ENCODE data around the gene CTDSP2.
"Not testable (repeated sequence)": the region's sequence is repeated elsewhere in the genome, so short reads cannot be mapped to it uniquely, and the experiment has no call there.

The CTDSP2 gene, protein sequence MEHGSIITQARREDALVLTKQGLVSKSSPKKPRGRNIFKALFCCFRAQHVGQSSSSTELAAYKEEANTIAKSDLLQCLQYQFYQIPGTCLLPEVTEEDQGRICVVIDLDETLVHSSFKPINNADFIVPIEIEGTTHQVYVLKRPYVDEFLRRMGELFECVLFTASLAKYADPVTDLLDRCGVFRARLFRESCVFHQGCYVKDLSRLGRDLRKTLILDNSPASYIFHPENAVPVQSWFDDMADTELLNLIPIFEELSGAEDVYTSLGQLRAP

DNA sequence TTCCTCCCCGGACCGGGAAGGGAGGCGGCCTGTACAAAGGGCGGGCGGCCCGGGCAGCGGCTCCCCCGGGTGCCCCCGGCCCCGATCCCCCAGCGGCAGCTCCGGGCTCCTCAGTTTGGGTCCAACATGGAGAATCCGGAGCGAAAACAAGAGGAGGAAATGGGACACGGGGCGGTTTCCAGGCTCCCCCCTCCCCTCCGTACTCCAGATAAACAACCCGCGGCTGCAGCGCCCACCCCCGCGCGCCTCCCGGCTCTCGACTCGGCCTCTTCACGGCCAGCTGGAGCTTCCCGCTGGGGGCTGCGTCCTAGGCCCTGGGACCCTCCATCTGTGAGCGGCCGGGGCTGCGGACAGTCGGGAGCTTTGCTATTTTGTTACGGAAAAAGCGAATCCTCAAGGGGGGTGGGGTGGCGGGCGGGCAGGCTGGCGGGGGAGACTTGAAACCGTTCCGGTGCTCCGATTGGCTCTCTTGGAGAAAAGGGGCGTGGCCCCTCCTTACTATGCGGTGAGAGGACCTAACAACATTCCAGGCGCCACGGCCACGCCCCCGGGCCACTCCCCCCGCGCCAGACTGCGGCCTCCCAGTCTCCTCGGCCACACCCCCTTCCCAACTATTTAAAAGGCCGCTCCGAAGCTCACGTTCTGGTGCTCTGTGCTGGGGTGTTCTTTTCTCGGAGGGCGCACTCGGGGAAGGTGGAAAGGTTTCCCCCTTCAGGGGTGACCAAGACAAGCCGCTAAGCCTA lies at the start of gene CTDSP2:
CTDSP2 (minus strand) TSS at position 153 of the 743 bp plus-strand sequence. CDS start 294 bp downstream, outside the sequence.
- no peak for FAIRE-seq

DNA sequence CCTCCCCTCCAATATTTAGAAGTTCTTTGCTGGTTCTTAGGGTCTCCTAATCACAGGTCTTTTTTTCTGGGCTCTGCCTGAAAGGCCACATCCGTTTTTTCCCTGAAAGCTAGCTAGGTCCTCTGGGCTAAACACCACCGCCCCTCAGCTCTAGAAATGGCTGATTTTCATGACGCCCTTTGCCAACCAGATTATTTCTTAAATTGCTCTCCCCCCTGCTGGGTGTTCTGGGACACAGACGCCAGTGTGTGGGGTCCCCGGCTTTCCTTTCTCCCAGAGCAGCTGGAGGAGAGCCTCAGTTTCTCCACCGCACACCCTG lies 49.5 kb upstream of the CTDSP2 start:
- FAIRE-seq: no peak

DNA sequence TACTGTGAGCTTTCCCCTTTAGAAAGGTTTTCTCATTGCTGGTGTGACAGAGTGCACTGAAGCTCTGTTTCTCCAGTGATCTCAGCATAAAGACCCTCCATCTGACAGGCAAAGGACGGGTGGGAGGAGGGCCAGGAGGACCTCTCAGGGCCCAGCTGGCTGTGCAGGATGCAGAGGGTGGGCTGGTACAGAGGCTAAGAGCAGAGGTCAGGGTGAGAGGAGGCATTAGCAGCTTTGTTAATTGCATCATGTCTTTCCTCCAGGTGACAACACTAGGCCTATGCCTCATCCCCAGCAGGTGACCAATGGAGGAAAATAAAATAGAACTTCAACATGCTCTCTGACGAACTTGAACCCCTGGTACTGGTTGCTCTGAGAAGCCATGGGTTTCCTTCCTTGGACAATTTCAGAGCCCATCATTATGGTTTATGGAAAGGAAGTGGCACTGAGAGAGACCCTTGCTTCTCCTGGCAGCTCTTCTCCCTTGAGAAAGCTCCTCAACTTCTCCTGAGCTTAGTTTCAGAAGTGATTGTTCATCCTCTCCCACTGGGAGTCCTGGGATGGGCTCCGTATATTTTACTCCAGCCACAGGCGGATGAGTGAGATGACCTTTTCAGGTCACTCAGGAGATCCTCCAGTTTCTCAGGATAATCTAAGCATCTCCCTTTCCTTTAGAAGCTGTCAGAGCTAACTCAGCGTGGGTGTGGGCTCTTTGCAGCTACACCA lies 49.0 kb upstream of the CTDSP2 start:
- no peak for FAIRE-seq

DNA sequence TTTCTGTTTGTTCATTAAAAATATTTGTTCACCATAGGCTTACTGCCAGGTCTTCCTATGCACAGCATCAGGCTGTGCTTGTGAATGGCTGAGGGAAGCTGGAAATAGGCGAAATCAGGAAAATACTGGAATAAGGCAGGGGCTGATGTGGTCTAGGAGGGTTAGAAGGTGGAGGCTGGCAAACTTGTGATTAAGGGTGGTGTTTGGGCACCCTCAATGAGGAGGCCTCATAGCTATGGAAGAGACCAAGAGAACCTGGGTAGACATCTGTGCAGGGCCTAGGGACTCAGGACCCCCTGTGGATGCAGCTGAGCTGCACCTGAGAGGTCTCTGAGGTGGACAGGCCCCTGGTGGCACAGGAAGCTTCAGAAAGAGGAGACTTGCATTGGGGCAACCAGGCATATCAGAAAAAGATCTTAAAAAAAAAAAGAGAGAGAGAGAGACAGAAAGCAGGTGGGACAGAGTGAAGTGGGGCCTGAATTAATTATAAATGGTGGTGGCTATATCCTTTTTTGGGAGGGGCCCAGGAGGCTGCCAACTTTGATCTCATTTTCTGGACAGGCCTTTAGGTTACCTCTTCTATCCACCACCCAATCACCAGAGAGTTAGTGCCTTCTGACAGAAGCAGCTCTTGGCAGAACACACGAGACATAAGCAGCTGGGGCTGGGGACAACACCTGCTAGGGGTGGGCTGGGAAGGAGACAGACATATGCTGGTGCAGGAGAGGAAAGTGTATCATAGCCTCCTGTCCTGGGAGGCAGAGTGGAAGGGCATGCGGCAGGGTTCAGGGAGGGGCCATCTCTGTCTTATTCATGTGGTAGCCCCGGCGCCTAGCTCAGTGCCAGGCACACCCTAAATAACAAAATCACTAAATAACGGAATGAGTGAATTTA lies 48.1 kb upstream of the CTDSP2 start:
- no peak for FAIRE-seq

DNA sequence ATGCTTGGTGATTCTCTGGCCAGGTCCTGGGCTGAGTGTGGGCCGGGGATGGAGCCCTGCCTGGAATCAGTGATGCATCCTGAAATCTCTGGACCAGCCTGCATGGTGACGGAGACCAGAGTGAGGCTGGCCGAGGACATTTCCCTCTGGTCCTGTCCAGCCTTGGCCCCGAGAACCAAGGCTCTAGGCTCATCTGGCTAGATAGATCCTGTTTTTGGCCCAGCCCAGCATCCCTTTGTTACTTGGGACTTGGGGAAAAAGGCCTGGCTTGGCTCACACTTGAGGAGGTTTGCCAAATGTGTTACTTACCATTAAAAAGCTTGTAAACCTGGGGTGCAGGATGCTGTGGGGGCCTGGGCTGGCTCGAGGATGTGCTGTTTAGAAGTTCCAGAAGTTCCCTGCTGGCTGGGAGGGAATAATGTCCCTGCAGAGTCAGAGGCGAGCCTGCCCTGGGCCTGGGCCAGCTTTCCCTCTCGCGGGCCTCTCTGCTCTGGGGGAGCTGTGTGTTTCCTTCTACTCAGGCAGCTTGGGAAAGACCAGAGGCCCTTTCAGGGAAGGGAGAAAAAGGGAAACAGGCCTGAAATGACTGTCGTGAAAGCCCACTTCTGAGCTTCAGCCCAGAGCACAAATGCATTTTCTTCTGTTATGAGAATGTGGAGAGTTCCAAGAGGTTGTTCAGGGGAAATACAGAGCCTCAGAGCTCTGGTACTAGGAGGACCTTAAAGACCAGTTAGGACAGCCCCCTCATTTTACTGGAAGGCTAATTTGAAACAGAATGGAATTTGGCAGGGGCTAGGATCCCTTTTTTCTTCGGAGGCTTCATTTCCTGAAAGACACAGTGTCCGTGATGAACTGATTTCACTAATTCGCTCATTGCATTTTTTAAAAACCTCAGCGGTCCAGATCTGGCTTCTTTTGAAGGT lies 47.2 kb upstream of the CTDSP2 start:
- FAIRE-seq: no peak

DNA sequence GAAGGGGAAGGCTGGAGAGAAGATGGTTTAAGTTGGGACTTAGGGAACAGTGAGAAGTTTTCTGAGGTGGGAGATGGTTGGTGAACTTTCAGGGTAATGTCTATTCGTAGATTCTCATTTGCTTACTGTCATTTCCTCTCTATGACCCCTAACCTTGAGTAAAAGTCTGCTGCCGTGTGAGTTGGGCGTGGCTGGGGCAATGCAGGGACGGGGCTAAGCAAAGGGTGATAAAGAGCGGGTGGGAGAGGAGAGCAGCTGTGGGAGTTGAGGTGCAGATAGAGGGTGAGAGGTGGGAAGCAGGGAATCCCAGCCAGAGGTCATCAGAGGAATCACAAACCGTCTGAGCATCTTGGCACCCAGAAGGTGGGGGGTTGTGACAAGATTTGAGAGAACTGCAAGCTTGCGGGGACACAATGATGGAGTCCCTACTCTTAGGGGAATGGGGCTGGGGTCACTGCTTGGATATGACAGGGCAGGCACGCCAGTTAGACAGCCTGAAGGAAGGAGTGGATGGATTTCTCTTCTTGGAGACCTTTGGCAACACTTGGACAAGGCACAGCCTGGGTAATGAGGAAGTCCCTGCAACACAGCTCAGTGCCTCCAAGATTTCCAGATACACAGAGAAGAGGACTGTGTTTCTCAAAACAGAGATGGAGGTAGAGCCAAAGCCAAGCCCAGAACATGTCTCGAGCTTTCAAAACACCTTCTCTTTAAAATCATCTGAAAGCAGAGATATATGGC lies 45.9 kb upstream of the CTDSP2 start:
- FAIRE-seq: no peak

DNA sequence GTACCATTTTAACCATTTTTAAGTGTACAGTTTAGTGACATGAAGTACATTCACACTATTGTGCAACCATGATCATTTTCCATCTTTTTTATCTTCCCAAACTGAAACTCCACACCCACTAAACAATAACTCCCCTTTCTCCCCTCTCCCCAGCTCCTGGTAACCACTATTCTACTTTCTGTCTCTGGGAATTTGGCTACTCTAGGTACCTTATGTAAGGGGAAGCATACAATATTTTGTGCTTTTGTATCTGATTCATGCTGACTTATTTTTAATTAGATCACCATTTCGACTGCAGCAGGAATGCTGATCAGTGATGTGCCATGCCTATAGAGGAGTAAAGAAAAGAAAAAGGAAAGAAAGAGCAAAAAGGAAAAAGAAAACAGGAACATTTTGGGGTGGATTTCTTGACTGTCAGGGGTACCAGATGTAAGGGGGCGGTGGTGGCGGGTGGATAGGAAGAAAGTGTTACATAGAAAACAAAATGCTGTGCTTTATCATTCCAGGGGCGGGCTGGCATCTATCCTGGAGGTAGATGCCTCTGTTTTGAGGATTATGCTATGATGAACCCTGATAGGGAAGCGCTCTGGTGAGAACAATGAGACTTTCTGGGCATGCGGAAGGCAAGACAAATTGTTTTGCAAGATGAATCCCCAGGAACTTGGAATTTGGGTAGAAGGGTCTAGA lies 45.2 kb upstream of the CTDSP2 start:
- FAIRE-seq: no peak

DNA sequence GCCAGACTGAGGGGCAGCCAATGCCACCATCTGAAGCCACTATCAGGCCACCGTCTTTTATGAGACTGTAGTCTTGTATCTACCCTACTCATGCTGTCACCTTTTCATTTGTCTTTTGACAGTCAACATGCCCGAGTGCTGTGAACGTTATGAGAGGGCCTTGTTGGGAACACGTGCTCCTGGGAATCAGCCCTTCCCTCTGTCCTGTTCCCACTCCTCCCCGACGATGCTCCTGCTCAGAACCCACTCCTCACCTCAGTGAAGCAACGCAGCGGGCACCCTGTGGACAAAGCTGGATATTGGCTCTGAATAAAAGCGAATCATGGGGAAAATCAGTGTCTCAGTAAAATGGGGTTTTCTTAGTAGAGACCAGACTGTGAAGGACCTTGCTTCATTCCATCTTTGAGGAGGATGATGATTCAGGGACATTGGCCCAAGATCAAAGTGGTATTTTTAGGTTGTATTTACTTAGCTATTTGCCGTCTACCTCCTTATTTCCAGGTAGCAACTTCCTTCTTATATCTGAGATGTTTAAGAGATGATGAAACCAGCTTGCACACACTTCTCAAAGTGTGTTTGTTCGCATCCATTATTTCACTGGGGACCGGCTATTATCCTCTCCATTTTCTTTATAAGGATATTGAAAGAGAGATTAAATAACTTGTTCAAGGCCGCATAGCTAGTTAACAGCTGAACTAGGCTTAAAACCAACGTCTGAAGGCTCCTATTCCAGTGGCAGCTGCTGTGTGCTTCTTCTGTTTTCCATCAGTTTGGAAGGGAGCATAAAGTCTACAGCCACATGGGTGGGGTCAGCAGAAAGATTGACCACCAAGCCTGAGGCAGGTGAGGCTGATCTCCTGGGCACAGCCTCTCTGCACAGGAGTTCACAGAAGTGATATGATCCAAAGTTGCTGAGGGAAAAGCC lies 43.9 kb upstream of the CTDSP2 start:
- no peak for FAIRE-seq

DNA sequence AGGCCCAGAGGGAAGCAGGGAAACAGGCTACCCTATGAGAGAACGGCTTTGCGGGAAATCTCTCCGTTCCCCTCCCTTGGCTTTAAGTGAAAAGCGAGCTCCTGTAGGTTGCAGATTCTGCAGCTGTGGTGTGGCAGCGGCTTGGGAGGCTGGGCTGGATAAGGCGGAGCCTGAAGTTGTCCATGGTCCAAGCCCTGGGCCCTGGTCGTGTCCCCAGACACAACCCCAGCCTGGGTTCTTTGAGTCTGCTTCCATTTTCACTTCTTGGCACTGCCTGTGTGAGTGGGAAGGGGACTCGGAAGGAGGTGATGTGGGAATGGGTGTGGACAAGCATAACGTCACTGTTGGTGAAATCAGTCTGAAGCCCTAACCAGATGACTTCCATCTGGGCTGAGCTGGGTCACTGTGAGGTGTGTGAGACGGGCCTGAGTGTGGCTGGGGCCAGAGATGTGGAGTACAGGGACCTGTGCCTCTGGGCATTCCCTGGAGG lies 43.0 kb upstream of the CTDSP2 start:
- no peak for FAIRE-seq

DNA sequence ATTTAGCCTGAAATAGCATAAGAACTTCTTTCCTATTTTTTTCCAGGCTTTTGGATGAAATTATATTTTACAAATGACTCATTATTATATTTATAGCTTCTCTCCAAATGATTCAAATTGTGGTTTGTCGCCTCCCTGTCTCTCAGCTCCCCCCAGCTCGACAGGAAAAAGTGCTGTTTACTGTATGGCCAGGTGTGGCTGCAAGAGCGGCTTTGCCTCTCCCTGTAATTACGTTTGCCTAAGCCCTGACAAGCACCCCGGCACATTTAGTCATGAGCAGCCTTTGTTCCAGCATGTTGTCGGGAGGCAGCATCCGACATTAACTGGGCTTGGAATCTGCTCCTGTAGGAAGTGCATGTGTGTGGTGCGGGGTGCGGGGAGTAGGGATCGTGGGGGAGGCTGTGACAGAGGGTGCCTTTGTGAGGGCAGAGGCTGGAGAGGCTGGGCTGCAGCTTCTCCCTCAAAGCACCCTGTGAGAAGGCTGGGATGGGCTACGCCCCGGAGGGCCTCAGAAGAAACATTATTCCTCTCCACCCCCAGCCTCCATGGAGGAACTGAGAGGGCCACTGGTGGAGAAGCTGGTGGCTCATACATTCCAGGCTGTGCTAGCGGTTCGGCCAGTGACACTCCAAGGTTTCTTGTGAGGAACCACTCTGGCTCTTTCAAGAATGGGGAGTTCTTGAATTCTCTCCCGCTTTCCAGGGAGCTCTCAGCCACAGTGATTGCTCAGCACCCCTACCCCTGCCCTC lies 42.1 kb upstream of the CTDSP2 start:
- FAIRE-seq: no peak

DNA sequence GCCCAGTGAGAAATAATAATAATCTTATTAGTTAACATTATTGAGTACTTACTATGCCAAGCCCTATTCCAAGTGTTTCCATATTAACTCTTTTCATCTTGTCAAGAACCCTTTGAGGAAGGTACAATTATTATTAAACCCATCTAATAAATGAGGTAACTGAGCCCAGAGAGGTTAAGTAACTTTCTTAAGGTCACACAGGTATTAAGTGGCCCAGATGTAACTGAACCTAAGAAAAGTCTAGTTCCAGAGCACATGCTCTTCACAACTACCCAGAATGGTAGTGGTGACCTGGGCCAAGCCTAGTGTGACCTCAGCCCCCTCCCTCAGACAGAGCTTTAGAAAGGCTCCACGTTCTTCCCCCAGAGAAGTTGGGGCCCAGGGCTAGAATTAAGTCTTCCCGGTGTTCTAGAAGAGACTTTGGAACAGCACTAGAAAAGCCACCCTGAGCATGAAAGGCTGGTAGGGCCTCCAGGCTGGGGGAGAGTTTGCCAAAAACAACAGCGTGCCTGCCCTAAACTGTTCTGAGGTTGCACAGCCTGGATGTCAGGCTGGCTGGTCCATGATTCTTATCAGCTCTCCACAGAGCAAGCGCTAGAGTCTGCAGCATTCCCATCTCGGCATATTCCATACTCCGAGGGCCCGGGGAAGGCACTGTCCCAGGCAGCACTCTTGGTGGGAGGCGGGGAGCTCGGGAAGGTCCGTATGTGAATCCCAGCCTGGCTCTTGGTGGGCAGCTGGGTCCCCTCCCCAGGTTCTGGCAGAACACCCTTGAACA lies 41.3 kb upstream of the CTDSP2 start:
- no peak for FAIRE-seq

DNA sequence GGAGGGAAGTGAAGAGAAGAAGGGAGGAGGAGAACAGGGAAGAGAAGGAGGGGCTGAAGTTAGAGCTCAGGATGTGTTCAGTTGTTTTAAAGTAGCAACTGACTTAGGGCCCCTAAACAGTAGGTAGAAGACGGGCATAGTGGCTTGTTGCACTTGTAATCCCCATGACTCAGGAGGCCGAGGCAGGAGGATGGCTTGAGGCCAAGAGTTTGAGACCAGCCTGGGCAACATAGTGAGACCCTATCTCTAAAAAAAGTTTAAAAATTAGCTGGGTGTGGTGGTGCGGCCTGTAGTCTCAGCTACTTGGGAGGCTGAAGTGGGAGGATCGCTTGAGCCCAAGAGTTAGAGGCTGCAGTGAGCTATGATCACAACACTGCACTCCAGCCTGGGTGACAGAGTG lies 40.4 kb upstream of the CTDSP2 start:
- FAIRE-seq: not testable (repeated sequence)

DNA sequence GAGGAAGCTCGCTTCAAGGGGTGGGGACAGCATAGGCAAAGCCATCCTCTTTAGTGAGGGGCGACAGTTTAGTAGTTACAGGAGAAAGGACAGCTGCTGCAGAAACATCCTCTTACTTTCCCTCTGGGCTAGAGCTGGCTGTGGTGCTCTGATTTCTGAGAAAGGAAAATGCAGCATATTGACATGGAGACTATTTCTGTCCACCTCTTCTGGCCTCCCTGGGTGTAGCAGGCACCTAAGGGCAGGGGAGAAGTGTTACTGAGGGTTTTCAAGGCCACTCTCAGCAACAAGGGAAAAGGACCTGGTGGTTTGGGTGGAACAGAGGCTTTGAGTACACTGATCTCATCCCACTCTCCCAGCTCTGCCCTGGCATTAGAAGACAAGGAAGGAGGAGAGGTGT lies 40.0 kb upstream of the CTDSP2 start:
- no peak for FAIRE-seq

DNA sequence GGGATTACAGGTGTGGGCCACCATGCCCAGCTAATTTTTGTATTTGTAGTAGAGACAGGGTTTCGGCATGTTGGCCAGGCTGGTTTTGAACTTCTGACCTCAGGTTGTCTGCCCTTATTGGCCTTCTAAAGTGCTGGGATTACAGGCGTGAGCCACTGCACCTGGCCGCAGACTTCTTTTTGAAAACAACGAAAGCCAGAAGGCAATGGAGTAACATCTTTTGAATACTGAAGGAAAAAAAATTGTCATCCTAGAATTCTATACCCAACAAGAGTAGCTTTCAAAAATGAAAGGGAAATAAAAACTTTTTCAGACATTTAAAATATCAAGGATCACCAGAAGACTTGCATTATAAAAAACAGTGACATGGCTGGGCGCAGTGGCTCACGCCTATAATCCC lies 38.7 kb upstream of the CTDSP2 start:
- no peak for FAIRE-seq

DNA sequence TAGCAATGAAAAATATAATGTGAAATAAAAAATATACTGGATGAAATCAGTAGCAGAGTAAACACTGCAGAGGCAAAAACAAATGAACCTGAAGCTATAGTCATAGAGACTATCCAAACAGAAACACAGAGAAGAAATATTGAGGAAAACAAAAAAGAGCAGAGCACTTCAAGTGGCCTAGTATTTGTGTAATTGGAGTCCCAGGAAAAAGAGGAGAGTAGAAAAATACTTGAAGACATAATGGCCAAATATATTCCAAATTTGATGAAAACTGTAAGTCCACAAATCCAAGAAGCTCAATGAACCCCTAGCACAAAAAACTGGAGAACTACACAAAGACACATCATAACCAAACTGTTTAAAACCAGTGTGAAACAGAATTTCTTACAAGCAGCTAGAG lies 37.2 kb upstream of the CTDSP2 start:
- FAIRE-seq: no peak

DNA sequence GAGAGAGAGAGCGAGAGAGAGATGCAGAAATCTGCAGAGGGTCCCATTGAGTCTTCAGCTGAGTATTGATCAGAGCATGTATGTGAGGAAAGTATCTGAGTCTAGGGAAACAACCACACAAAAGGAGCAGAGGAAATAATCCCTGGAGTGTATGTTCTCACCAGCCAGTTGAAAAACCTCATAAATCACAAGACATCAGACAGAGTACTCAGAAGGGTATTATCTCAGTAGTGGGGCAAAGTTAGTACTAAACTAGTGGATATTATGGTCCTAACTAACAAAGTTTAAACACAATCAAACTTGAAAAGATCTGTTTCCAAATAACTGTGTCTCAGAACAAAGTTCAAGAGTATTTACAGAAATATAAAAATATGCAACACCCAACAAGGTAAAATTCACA lies 36.5 kb upstream of the CTDSP2 start:
- no peak for FAIRE-seq

DNA sequence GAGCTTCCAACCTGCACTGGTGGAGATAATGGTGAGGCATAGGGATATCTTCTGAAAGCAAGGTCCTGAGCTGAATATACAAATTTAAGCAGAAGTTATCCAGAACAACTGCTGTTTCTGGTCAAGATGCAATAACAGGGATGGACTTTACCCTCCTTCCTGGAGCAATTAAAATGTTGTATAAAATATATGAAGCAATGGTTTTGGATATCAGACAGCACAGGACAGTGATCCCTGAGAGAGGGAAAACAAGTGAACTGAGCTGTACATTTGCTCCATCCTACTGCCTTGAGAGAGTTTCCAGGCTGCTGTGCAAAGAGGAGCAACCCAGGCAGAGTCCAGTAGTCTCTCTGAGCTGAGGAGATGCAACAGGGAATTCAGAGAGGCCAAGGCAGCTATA lies 36.0 kb upstream of the CTDSP2 start:
- no peak for FAIRE-seq

DNA sequence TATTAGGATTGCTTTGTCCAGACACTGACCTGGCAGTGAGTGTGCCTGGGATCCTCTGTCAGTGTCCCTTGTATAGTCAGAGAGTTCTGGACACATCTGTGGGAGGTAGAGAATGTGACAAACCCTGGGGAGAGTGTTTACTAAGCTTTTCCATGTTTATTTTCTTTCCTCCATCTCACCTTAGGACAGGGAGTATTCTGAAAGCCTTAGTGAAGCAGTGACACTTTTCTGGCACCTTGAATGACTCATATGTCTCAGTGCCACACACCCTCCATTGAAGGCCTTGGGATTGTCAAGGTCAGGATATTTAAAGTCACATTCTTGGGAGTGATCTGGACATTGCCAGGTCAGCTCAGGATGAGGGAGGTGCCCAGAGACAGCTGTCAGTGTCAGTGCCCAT lies 34.9 kb upstream of the CTDSP2 start:
- no peak for FAIRE-seq
